ENCODE results near the gene TEC.
A peak's percentile ranks its signal among the peaks of the same experiment; 100 is the strongest.
"Not testable (repeated sequence)": the region's sequence is repeated elsewhere in the genome, so short reads cannot be mapped to it uniquely, and the experiment has no call there.

TEC gene

GRCh38 chr4:48237996-48238645 lies 31.5 kb downstream of the TEC start:
- DNase-seq: peak; percentile 39

- no peak for DNase-seq
Observed at GRCh38 chr4:48235050-48235449, 34.6 kb downstream of the TEC start.

GRCh38 chr4:48234575-48234974 lies 35.1 kb downstream of the TEC start:
- no peak for DNase-seq

- no peak for DNase-seq
Observed at GRCh38 chr4:48228949-48229348, 40.7 kb downstream of the TEC start.

- DNase-seq: peak; percentile 82
Observed at GRCh38 chr4:48227662-48228061, 42.0 kb downstream of the TEC start.

GRCh38 chr4:48226199-48226598 lies 43.4 kb downstream of the TEC start:
- DNase-seq: no peak

- DNase-seq: no peak
Observed at GRCh38 chr4:48225368-48226141, 44.1 kb downstream of the TEC start.

GRCh38 chr4:48224606-48225005 lies 45.0 kb downstream of the TEC start:
- no peak for DNase-seq

GRCh38 chr4:48223633-48224295 lies 45.9 kb downstream of the TEC start:
- DNase-seq: no peak

- DNase-seq: no peak
Observed at GRCh38 chr4:48222491-48222890, 47.1 kb downstream of the TEC start.

GRCh38 chr4:48219430-48219829 lies 50.2 kb downstream of the TEC start:
- DNase-seq: not testable (repeated sequence)

- no peak for DNase-seq
Observed at GRCh38 chr4:48216563-48216962, 53.1 kb downstream of the TEC start.

GRCh38 chr4:48215977-48216376 lies 53.7 kb downstream of the TEC start:
- no peak for DNase-seq

- peak; percentile 98 for DNase-seq
Observed at GRCh38 chr4:48212165-48212564, 57.5 kb downstream of the TEC start.

GRCh38 chr4:48210966-48211328 lies 58.7 kb downstream of the TEC start:
- DNase-seq: no peak

GRCh38 chr4:48205626-48206025 lies 64.0 kb downstream of the TEC start:
- no peak for DNase-seq

GRCh38 chr4:48205107-48205506 lies 64.5 kb downstream of the TEC start:
- no peak for DNase-seq

- DNase-seq: no peak
Observed at GRCh38 chr4:48203819-48204218, 65.8 kb downstream of the TEC start.

- DNase-seq: no peak
Observed at GRCh38 chr4:48197643-48198237, 71.9 kb downstream of the TEC start.

- DNase-seq: no peak
Observed at GRCh38 chr4:48196758-48197504, 72.7 kb downstream of the TEC start.

- DNase-seq: no peak
Observed at GRCh38 chr4:48195853-48196252, 73.8 kb downstream of the TEC start.

GRCh38 chr4:48195374-48195773 lies 74.3 kb downstream of the TEC start:
- no peak for DNase-seq

- DNase-seq: peak; percentile 46
Observed at GRCh38 chr4:48194971-48195370, 74.7 kb downstream of the TEC start.

Measured in GF-D8 (cell line).